SJCRH30 (cell line): ENCODE measurements around the gene OR10K1. TPM values are rescaled to one million over a fixed set of nuclear protein-coding genes. Genes with fewer than 3 reads are reported as not detected.
A peak's percentile ranks its signal among the peaks of the same experiment; 100 is the strongest.

Experiments
- DNase-seq, 2 experiments: peaks; one replicate each; pipeline ENCODE4 v3.0.0-alpha.2; 2015 to 2020
- H3K27ac ChIP-seq: fragments of 250-450 bp; sonication (Bioruptor Pico); 2 replicates; pipeline ENCODE4 v1.5.1; 2020; ENCODE audit warnings: mild to moderate bottlenecking, moderate library complexity
- H3K27me3 ChIP-seq: fragments of 250-450 bp; sonication (Bioruptor Pico); 2 replicates; pipeline ENCODE4 v1.5.1; 2020; ENCODE audit warnings: mild to moderate bottlenecking, moderate library complexity
- H3K36me3 ChIP-seq: fragments of 250-450 bp; sonication (Bioruptor Pico); 2 replicates; pipeline ENCODE4 v1.5.1; 2020; ENCODE audit warnings: mild to moderate bottlenecking, moderate library complexity
- H3K4me1 ChIP-seq: fragments of 250-450 bp; sonication (Bioruptor Pico); 2 replicates; pipeline ENCODE4 v1.5.1; 2020; ENCODE audit warnings: mild to moderate bottlenecking, moderate library complexity
- H3K4me3 ChIP-seq: fragments of 250-450 bp; sonication (Bioruptor Pico); 2 replicates; pipeline ENCODE4 v1.5.1; 2020; ENCODE audit warnings: mild to moderate bottlenecking, moderate library complexity
- H3K9me3 ChIP-seq: fragments of 250-450 bp; sonication (Bioruptor Pico); replicated peaks from 2 replicates; pipeline ENCODE4 v1.5.1; 2020; ENCODE audit warnings: mild to moderate bottlenecking, moderate library complexity
- total RNA-seq: library from RNA; depleted of rRNA; stranded (reverse); fragments of >200 nt; shearing (Covaris generic); gene quantifications from 2 replicates; pipeline ENCODE4 v1.2.3, GENCODE V29; 2014; rRNA removed

OR10K1 gene
- total RNA-seq, 1 experiment from 2014 or later, result not detected

DNA sequence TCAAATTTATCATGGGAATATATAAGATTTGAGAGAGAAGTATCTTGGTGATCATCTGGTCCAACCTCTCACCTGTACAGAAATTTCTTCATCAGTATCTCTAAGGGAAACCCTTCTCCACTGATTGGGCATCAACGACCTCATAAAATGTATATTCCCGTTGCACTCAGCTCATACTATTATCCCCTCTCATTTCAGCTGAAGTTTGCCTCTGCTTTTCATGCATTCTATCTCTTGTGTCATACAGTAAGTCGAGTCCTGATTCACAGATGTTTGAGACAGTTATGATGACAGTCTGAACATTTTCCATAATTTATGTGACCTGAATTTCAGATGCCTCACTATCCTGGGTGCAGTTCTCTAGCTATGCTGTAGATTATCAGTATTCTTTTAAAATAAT lies 31.4 kb downstream of the OR10K1 start:
- no peaks in the 10 kb centered on the region for H3K36me3 ChIP-seq

DNA sequence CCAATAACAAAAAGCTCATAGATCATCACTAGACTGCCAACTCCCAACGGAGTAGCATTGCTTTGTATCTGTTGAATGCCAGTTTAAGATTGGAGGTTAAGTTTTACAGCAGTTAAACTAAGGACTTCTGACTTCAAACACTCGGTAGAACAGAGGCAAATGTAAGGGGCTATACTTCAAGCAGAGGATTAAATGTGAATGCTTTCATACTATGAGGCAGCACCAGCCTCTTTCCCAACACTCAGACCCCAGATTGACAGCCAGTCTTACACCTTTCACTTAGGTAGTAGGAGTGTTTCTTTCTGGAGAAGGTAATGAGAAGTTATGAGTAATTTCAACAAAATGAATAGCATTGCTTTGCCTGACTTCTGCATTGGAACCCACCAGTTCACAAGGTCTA lies 33.2 kb downstream of the OR10K1 start:
- Histone ChIP-seq H3K4me1 (peaks cover 4% of the 10 kb centered on the region; the same call in 1 of the 2 replicates), H3K9me3 (no peaks in the 10 kb centered on the region), H3K36me3 (no peaks in the 10 kb centered on the region), H3K27me3 (no peaks in the 10 kb centered on the region), H3K4me3 (no peak overlapping the region), H3K27ac (no peak overlapping the region)
- no peak for DNase-seq

More for the DNA sequence above, 31.4 kb downstream of the OR10K1 start:
- Histone ChIP-seq H3K27ac (no peak overlapping the region), H3K9me3 (no peaks in the 10 kb centered on the region), H3K4me1 (peaks cover 4% of the 10 kb centered on the region; the same call in 1 of the 2 replicates), H3K27me3 (no peaks in the 10 kb centered on the region), H3K4me3 (no peak overlapping the region)
- no peak for DNase-seq

DNA sequence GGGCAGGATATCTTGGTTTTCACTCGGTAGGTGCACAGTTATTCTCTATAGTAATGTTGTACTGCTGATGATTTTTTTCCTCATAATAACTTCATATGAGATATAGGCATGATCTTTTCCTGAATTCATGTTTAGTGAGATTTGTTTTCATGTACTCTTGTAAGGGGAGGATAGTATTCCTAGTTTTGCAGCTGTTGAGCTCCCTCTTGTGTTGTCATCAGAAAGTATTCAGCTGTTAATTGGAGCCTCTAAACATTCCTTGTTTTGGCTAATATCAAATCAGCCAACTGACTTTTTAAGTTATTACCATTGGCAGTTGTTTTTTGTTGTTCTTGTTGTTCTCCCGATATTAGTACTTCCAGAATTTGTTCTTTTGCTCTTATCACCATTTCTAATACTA lies 34.7 kb downstream of the OR10K1 start:
- Histone ChIP-seq H3K9me3 (no peaks in the 10 kb centered on the region), H3K4me3 (no peak overlapping the region), H3K27ac (no peak overlapping the region), H3K4me1 (peaks cover 4% of the 10 kb centered on the region; the same call in 1 of the 2 replicates), H3K27me3 (no peaks in the 10 kb centered on the region), H3K36me3 (no peaks in the 10 kb centered on the region)
- peak in 1 of 2 experiments; percentile 62 for DNase-seq

DNA sequence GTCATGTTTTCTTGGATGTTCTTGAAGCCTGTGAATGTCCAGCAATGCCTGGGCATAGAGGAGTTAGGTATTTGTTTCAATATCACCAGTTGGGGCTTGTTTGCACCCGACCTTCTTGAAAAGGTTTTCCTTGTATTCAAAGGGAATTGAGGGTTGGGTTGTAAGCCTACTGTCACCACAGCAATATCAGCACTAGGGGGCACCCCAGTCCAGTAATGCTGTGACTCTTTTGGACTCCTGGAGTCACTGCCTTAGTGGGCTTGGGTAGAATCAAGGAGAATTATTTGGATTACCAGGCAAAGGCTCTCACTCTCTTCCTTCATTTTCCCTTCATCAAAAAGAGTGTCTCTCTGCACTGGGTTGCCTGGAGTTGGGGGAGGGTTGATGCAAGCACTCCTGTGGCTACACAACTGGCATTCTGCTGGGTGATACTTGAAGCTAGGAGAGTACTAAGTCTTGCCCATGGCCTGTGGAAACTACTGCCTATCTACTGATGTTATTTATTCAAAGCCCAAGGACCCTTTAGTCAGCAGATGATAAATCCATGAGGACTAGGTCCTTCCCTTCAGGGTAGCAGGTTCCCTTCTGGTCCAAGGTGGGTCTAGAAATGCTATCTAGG lies 44.8 kb downstream of the OR10K1 start:
- Histone ChIP-seq H3K4me3 (no peak overlapping the region), H3K4me1 (no peaks in the 10 kb centered on the region), H3K27me3 (no peaks in the 10 kb centered on the region), H3K27ac (no peak overlapping the region), H3K36me3 (no peaks in the 10 kb centered on the region), H3K9me3 (no peaks in the 10 kb centered on the region)
- peak; percentile 31 to 60 for DNase-seq

DNA sequence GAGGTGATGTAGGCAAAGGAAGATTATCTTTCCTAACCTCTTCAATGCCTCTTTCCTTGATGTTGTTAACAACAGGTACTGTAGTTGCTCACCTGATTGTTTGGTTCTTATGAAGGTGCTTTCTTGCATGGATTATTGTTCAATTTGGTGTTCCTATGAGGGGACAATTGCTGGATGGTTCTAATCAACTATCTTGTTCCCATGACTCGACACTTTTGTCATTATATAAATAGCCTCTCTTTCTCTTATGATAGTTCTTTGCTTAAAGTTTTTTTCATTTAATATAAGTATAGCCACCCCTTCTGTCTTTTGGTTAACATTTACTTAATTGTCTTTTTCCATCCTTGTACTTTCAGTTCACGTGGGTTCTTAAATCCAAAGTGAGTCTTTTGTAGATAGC lies 45.9 kb downstream of the OR10K1 start:
- Histone ChIP-seq H3K4me1 (no peaks in the 10 kb centered on the region), H3K27ac (no peak overlapping the region), H3K9me3 (no peaks in the 10 kb centered on the region), H3K4me3 (no peak overlapping the region), H3K36me3 (no peaks in the 10 kb centered on the region), H3K27me3 (no peaks in the 10 kb centered on the region)
- no peak for DNase-seq

DNA sequence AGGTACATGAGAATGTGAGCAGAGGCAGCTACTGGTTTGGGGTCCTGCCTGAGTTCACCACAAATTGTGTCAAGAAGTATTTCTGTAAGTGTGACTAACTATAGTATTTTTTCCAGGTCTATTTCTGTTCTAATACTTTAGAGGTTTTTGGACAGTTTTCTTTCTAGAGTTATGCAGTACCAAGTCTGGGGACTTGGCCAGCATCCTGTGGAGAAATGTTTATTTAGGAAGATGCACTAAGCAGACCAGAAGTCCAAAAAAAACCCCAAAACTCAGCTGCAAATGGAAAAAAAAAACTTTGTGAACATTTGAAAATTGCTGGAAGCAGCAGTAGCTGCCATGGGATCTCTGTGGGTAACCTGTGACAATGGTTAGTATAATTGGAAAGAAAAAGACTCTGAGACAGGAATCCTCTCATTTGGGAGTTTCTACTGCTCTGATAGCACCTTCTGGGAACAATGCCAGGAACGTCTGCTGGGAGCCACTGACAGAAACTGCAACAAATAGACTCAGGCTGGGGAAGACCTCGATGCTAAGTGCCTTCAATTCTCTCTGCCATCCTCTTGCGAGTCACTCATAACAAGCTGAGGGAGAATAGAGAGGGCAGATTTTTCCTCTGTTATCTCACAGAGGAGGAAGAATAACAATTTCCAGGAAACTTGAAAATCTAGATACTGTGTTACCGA lies 48.0 kb downstream of the OR10K1 start:
- Histone ChIP-seq H3K27me3 (no peaks in the 10 kb centered on the region), H3K4me1 (no peaks in the 10 kb centered on the region), H3K9me3 (no peaks in the 10 kb centered on the region), H3K4me3 (no peak overlapping the region), H3K36me3 (no peaks in the 10 kb centered on the region), H3K27ac (no peak overlapping the region)
- peak in 1 of 2 experiments; percentile 21 for DNase-seq

DNA sequence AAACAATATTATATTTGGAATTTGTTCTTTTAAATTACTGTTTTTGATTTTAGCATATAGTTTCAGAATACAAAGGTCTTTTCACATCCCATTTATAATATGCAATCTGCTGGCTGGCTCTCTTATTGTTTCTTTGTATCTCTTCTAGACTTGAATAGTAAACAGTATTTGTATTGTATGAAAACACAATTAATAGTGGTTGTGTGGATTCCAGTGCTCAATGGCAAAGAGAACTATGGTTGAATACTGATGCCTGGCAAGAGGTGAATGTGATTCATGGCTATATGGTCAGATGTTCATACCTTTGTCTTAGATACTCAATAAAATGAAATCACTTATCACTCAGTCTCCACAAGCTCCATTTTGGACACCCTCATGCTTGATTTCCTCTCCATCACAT lies 55.3 kb downstream of the OR10K1 start:
- H3K4me3 ChIP-seq, result no peak overlapping the region
- no peak overlapping the region for H3K27ac ChIP-seq
- H3K27me3 ChIP-seq, result no peaks in the 10 kb centered on the region
- no peaks in the 10 kb centered on the region for H3K4me1 ChIP-seq
- no peaks in the 10 kb centered on the region for H3K9me3 ChIP-seq
- H3K36me3 ChIP-seq, result no peaks in the 10 kb centered on the region
- DNase-seq, result no peak

Other genes starting within 250 kb of the OR10K1 start
- gene CD1A, start 207.4 kb upstream of the OR10K1 start, total RNA-seq, result not detected in 2 replicates
- gene CD1C, start 171.9 kb upstream of the OR10K1 start, total RNA-seq, result not detected in 2 replicates
- gene CD1B, start 130.3 kb upstream of the OR10K1 start, total RNA-seq, result 0.13 TPM in 1 of 2 replicates, not detected in the other
- 0.10 and 0.34 TPM in 2 replicates for gene CD1E, start 107.9 kb upstream of the OR10K1 start, total RNA-seq
- gene OR10T2, start 62.4 kb upstream of the OR10K1 start, total RNA-seq, result not detected in 2 replicates
- not detected in 2 replicates for gene OR10K2, start 35.6 kb upstream of the OR10K1 start, total RNA-seq
- not detected in 2 replicates for gene OR10R2, start 10.4 kb downstream of the OR10K1 start, total RNA-seq
- gene OR6Y1, start 92.6 kb downstream of the OR10K1 start, total RNA-seq, result not detected in 2 replicates
- not detected in 2 replicates for gene OR6P1, start 108.7 kb downstream of the OR10K1 start, total RNA-seq
- not detected in 2 replicates for gene OR10X1, start 118.1 kb downstream of the OR10K1 start, total RNA-seq
- gene OR10Z1, start 143.4 kb downstream of the OR10K1 start, total RNA-seq, result not detected in 2 replicates
- gene SPTA1, start 224.9 kb downstream of the OR10K1 start, total RNA-seq, result not detected in 2 replicates
- gene OR6K2, start 238.8 kb downstream of the OR10K1 start, total RNA-seq, result not detected in 2 replicates